Stimulated activated CD8-positive, alpha-beta memory T cell treated with anti-CD3 and anti-CD28 coated beads, Interleukin-12 subunit alpha, Interleukin-12 subunit beta, amount 100 ng/mL, for 24 hours (primary cell): Measurements from ENCODE around the gene PACRG.

Experiments
- DNase-seq: peaks from one replicate; pipeline ENCODE4 v3.0.0-alpha.2; 2020; ENCODE audit errors: extremely low read depth

The PACRG gene

DNA sequence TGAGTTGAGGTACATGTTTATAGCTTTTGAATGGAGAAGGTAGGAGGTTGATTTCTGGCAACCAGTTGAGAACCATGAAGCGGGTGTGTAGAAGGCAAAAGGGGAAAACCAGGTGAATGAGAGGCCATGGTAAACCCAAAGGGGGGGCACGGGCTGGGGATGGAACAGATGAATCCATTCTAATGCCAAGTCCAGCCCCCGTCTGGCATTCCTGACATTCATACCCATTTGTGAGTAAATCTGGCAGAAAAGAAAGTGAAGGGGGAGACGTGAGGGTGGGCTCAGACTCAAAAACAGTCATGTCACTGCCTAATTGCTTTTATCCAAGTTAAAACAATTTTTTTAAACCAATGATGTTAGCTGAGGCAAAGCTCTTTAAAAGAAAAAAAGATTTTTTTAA is 513.9 kb downstream of the PACRG start:
- no peak for DNase-seq

DNA sequence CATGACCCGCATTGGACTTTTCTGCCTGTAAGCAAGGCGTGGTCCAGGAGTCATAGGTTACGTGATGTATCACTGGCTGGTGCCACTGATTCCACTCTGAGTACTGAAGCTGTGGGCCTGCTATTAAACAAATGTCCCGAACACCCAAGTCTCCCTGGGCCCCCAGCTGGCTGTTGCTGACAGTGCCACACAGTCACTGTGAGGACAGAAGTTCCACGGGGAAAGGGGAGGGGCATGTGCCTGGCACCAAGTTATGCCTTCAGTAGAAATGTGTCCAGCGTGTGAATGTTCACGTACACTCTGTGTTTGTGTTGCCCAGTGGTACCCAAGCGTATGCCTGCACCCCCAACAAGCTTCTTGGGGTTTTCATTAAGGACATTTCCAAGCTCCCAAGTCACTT is 515.3 kb downstream of the PACRG start:
- no peak for DNase-seq

DNA sequence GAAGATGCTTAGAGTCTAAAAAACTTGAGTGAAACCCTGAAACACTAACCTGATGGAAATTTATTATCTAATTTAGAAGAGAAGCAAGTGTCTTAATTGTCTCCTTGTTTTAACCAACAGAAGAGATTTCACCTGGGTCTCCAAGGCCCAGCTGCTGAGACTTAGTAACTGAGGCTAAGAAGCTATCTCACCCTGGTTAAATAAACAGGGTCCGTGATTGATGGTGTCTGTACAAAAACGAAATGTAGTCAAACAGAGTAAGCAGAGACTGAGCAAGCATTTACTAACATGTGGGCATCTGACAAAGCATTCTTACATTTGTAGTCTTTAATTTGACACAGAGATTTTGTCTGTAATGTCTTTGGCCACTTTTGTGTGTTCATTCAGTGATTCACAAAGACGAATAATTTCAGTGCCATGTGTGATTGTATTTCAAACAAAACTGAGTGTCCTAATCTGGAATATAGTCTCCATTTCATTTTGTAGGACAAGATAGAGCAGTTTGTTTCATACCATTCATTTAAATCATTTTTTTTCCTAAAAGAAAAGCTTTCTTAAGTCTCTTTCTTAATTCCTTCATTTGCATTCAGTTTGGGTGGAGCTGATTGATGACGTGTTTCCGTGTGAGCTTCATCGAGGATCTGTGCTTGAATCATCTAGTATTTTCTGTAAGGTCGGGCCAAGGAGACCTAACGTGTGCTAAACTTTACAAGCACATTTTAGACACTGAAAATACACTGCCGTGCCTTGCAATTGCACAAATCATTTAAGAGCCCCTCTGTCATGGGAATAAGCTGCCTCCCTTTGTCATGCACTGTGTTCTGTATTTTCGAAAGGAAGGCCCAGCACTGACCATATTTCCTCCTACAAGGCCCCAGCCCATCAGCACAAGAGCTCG is 516.2 kb downstream of the PACRG start:
- no peak for DNase-seq

DNA sequence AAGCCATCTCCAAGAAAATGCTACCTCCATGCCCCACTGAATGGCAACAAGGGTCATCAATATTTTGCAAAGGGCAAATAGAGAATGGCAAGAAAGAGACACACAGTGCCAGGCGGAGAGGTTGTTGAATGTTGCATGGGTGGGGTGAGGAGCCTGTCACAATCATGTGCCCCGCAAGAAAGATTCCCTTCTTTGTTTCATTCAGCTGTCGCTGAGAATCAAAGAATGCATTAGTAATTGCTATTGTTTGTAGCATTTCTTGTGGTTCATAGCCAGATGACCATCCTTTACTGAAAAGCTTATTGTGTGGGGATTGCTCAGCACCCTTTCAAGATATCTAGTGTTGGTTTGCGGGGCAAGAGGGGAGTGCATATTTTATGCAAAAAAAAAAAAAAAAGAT is 520.3 kb downstream of the PACRG start:
- DNase-seq, result no peak

DNA sequence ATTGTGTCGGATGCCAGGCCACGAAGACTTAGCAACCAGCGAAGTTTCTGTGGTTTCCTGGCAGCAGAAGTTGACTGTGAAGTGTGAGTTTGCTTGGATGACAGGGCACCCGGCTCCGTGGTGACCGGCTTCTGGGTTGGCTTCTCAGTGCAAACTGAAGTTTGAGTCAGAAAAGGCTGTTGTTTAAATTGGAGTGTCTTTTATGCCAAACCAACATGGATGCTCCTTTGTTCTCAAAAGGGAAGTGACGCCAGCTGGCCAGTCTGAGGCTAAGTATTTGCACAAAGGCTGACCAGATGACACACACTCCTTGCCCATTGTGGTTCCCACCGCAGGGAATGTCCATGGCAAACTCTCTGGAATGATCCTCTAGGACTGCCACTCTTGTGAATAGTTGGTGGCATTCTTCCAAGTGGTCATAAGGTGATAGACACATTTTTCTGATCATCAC is 521.9 kb downstream of the PACRG start:
- DNase-seq, result no peak

DNA sequence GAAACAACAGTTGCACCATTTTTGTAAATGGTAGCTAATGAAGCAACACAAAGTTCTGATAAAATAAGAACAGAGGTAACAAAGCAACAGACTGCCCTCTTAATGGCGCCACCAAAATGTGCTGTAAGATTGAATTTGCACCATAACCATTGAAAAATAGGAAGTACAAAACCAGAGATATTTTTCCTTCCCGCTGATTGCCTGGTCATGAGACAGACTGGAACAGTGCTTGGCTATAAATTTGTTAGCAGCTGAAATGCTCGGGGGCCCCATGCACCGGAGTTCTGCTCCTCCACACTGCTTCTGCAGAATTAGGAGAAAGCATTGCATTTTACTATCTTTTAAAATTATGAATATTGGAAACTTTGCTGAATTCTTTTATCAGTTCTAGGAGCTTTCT is 522.3 kb downstream of the PACRG start:
- DNase-seq, result no peak

DNA sequence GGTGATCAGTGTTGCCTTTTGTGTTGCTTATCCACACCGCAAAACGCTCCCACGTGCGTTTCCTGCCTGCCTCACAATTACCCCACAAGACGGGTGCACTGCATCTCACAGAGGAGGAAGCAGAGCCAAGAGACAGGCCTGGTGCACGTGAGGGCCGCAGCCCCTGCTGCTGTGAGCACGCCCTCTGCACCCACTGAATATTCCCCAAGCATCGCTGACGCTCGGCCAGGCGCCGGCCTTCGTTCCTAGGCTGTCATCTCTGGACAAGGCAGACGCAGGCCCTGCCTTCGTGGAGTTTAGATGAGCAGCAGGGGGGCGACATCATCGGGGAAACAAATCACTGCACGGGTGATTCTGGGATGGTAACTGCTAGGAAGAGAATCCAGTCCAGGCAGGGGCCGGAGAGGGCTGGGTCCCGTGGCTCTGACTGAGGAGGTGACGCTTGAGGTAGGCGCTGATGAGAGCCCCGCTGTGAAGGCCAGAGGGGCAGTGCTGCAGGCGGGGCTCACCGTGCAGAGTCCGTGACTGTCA is 524.4 kb downstream of the PACRG start:
- DNase-seq, result no peak

DNA sequence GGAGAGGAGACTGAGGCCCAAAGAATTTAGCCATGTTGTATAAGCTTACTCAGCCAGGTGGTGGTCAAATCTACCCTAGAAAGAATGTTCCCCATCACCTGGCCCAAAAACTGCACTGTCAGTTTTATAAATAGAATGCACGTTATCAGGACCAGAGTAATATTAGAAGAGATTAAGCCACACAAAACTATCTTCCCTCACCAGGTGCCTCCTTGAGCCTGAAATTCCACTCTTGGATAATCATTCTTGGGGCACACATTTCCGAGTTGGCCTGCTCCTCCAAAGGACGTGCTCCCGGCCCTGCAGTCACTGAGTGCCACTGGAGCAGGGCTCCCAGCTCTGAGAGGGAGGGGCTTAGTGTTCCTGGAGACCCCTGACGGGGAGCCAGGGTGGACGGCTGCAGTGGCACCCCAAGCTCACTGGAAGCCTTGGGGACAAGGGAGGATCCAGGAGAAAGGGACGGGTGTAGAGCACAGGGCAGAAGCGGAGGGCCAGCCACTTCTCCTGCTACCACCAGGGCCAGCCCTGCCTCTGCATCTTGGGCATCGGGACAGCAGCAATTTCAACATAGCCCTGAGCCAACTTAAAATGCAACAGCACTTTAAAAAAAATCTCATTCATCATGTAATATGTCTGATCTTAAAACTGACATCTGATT is 525.9 kb downstream of the PACRG start:
- no peak for DNase-seq

DNA sequence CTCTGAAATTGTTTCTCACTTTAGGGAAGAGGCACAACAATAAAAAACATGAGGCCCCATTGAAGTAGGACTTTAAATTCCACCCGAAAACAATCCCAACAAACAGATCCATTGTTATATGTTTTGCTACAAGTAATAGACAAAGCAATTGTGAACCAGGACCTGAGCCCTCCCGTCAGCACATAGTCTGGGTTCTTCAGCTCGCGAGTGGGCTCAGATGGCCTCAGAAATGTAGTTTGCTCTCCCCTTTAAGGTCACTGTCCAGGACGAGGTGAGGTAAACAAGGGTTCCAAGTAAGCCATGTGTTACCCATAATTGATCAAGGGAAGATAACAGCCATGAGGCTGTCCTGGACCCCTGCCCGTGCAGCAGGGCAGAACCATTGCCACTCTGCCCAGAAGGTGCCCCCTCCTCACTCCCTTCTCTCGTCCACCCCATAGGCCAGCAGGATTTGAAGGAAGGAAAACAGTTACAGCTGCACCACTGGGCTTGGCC is 526.6 kb downstream of the PACRG start:
- DNase-seq, result no peak

DNA sequence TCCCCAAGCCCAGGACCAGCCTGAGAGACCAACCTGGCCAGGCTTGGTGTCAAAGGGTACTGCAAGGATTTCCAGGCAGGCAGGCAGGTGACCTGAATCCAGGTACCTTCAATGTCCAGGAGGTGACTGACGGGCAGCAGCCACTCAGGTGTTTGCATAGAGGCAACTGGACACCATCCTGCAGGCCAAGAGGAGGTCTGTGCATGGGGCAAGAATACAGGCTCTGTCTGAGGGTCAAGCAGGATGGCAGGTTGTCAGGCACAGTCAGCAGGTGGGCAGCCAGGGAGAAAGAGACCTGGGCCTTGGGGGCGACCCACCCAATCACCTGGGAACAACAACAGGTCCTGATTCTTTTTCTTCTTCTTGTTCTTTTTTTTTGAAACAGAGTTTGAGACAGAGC is 527.5 kb downstream of the PACRG start:
- no peak for DNase-seq

DNA sequence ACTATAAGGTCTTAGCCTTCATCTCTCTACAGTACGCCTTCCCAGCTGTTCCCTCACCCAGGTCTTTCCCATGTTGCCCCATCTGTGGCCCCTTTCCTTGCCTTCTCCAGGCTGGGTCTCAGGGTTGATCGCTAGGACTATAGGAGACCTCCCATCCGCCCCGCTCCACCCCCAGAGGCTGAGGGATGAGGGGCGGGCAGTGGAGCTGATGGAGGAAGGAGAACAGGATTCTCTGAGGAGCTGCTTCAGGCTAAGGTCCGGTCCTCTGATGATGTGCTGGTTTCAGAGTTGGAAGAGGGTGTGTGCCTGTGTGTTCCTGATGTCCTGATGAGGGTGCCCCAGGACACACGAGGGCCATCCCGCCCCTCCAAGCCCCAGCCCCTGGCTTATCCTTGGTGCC is 531.9 kb downstream of the PACRG start:
- no peak for DNase-seq

DNA sequence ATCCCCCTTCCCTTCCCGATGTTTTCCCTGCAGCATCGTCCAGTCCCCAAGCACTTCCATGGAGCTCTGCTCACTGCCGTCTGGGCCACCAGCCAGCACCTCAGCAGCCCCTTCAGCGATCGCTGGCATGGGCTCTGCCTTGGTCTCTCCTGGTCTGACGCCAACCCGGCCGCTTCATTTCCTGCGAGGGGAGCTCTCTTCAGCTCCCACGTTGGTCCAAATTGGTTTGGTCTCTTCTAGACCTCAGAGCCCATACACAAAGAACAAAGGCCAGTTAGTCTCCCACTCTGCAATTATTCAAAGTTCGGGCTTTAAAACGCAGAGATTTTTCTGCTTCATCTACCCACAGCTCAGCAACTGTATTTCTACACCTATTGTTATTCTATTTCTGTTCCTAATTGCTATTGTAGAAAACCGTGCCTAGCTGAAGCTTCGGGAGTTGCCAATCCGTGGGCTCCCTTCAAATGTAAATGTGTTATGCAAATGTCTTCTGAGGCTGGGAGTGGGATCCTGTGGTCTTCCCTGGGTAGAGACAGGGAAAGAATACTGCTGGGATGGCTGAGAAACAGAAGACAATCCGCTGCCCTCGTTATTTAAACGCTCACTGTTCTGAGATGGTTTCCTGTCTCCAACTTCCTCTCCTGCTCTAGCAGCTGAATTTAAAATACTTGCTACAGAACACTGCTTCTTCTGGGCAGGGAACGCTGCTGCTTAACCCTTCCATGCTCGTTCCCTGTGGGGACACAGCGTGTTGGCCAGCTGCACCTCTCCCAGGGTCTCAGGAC is 532.5 kb downstream of the PACRG start:
- no peak for DNase-seq

DNA sequence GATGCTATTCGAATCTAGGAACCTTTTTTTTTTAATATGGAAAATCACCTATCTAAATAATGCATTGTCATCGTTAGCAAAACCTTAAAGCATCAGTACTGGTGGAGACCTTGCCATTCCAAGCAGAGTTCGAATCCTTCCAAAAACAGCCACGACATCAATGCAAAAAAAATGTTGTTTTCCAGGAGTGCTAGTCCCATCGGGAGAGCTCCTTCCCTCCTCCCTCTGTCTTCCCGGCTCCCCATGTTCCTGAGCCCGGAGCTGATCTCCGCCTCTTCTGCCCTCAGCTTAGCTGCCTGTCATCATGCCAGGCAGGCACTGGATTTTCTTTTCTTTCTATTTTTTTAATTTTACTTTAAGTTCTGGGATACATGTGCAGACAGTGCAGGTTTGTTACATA is 533.1 kb downstream of the PACRG start:
- DNase-seq, result no peak

DNA sequence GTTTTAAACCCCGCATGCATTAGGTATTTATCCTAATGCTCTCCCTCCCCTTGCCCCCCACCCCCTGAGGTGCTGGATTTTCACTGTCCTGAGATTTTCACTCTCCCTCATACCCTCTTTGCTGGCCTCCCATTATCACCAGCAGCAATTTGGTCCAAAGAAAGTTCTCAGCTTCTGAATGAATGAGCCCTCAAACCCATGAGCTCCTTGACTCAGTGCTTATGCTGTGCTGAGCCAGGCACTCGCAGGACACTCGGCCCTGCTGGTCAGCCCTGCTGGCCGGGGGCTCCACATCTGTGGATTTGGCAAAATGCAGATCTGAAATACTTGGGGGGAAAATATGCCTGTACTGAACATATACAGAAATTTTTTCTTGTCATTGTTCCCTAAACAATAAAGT is 533.6 kb downstream of the PACRG start:
- no peak for DNase-seq

DNA sequence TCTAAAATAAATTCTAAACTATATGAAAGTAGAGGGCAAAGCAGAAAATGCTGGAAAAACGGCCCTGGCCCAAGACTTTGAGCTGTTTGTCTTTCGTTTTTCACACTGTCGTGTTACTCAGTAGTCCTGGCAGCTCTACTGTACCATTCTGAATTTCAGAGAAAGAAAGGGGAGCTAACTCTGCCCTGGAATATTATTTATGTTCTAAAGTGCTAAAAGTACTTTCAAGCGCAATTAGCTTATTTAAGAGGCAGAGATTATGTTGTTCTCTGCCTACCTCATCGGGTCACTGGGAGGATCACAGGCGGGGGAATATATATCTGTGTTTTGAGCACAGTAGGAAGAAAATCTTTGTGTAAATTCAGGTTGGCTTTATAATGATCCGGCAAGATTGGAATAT is 534.3 kb downstream of the PACRG start:
- DNase-seq, result no peak

DNA sequence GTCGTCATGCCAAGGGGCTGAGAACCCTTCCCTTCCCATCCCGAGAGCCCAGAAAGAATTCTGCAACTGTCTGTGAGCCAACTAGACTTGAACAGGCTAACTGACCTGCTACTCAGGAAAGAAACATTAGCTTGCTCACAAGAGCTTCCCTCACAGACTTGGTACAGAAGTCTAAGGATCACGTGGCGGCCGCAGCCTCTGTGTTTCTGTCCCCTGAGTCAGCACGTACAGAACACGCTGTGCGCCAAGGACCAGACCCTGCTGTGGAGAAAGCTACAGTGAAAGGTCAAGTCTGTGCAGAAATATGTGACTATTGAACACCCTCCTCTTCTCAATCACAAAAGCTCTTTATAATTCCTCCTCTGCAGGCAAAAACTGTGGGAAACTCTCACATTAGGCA is 535.4 kb downstream of the PACRG start:
- DNase-seq, result no peak

DNA sequence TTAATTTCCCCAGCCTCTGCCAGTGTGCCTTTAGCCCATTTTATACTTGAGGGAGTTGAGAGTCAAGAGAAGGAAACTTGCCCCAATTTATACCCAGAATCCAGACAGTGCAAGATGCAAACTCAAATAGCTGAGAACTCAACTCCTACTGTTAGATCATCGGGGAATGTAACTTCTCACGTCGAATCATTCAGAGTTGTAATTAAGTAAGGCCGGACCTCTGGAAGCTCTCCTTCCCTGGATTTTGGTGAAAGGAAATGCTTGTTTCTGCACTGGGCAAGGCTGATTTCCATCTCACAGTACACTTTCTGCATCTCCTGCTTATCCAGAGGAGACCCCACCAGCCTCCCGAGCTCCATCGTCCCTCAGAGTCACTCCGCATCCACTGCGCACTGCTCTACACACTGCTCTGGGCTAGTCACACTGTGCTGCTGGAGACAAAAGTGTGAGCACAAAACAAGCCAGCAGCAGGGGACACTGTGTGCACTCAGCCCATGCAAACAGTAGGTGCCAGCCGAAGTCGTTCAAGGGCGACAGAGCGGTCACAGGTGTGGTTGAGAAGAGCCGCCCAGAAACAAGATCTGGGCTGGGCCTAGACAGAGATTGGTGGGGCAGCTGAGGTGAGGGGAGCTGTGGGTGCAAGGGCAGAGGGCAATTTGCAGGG is 536.4 kb downstream of the PACRG start:
- DNase-seq, result no peak

DNA sequence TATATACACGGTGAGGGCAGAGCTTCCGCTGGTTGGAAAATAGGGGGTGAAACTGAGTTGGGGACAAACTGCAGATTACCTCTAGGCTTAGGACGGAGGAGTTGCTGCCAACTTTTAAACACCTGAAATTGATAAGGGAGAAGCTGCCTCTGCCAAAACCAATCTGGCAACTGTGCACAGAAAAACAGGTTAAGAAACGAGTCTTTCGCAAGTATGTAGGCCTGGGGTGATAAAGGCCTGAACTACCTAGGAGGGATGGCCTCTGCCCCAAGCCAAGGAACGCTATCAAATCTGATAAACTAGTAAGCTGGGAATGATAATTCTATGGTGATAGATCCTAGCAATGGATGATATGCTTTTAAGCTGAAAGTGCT is 536.9 kb downstream of the PACRG start:
- no peak for DNase-seq

DNA sequence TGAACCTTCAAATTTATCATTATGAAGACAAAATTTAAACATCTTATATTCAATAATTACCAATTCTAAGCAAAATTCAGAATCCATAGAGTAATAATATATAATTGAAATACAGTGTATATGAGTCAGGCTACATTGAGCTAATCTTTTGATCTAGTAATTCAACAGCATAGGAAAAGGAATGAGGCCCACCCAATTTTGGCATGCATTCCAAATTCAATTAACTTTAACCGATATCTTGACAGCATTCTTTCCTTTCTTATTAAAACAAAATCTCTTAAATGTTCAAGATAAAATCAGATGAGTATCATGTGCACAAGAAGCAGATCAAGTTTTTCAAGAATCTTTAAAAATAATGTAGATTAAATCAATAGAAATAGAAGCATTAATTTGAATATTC is 553.9 kb downstream of the PACRG start:
- DNase-seq, result no peak

DNA sequence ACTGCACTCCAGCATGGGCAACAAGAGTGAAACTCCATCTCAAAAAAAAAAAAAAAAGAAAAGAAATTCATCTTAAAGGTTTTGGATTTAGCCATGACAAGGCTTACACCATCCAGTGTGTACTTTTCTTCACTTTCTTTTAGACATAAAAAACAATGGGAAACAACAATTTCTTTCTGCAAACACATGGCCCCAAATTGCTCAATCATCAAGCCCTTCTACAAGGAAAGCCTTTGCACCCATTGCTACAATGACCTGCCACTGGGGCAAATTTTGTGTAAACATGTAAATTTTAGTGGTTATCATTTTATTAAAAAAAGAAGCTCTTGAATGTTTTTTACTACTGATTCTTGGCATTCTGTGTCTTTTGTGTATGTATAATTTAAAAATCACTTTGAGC is 554.9 kb downstream of the PACRG start:
- no peak for DNase-seq

DNA sequence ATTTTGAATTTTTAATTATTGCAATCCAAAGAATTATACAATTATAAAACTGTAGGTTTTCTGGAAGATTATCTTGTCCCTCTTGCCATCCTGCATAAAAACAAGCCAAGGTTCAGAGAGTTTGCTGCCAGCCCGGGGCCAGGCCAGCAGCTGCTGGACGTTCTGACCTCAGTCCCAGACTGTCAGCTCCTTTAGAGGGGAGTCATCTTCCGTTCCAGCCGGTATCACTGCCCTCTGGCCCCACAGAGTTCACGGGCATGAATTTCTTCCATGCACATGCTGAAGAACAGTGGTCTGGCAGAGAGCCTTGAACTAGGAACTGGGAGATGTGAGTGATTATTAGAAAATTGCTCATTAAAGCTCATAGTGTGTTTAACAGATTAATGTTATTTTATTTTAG is 556.4 kb downstream of the PACRG start:
- no peak for DNase-seq

DNA sequence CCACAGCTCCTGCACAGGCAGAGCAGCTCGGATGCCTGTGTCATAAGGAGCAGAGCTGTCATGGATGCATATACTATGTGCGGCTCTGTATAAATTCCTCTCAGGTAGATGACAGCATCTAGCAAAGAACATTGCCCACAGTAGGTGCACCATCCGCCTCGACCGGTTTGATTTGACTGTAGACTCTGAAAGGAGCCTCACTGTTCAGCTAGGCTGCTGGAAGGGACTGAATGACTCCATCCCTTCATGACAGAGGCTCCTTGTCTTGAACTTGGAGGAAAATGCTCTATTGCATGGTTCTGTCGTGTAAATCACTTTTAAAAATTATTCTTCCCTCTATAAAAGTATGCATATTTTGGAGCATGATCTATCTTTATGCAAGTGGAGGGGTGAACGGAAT is 557.9 kb downstream of the PACRG start:
- DNase-seq, result no peak
